WI38 (cell line): Measurements from ENCODE around the gene SLC17A9.

Experiments used
- H3K4me3 ChIP-seq: 2 replicates; pipeline ENCODE4 v1.5.1; 2011; ENCODE audit warnings: low read depth, mild to moderate bottlenecking, control low read depth, low read length
- CTCF ChIP-seq: IDR thresholded peaks from 2 replicates; pipeline ENCODE4 v1.5.1; 2012; ENCODE audit warnings: low read depth, mild to moderate bottlenecking, control low read depth, low read length

The SLC17A9 gene

DNA sequence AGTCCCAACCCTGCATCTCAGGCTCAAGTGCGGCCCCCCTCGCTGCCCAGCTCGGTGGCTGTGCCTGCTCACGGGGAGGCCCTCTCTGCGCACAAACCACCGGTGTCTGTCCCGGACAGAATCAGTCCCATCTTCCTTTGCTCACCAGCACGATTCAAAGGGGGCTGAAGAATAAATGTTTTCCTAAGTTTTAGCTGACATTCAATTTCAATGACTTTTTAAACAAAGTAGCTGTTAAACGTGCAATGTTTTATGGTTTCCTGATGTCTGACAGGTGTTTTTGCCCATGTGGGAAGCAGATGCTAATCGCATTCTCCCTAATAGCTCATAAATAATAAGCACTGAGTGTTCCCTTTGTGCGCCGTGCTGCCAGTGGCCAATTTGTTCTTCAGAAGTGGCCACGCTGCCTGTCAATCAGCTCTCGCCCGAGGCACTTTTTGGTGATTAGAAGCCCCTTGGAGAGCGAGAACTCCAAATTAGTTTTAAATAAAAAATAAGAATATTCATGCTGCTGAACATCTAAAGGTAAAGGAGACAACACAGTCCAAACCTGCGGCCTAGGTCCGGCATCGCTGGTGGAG, 28.0 kb downstream of the SLC17A9 start:
- H3K4me3 ChIP-seq: no peak overlapping the region
- no peak for TF ChIP-seq CTCF

DNA sequence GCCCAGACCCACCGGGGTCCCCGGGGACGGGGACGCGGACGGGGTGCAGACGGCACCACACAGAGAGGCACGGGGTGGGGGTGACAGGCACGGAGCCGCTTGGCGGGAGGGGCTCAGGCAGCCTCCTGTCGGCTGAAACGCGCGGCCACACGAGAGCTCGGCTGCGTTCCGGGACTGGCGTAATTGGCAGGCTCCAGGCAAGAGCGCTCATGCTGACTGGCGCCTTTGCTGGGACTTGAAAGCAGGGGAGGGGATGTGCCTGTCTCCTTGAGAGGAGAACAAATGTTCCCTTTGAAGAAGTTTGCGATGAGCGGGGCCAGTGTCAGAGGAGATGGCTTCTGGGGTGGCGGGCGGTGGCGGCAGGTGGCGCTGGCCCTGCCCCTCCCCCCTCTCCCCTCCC, 28.5 kb downstream of the SLC17A9 start:
- no peak for TF ChIP-seq CTCF
- no peak overlapping the region for H3K4me3 ChIP-seq

GRCh38 chr20:62982124-62983075, 29.9 kb downstream of the SLC17A9 start:
- H3K4me3 ChIP-seq: no peak overlapping the region
- no peak for TF ChIP-seq CTCF

DNA sequence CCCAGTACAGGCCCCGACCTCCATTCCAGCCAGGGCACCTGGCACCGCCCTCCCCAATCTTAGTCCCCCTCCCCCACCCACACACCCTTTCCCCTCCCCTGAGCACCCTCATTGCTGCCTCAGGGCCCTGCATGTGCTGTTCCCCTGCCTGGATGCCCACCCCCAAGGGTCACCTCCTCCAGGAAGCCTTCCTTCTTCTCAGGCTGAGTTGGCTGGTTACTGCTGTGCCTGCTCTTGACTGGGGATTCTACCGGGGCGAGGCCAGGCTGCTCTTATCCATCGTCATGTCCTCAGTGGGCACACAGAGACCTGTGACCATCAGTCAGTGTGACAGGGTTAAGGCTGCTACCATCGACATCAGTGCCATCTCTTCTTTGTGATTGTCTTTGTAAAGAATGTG, 30.7 kb downstream of the SLC17A9 start:
- TF ChIP-seq CTCF: no peak
- H3K4me3 ChIP-seq: no peak overlapping the region

GRCh38 chr20:62984666-62985443, 32.3 kb downstream of the SLC17A9 start:
- no peak overlapping the region for H3K4me3 ChIP-seq
- TF ChIP-seq CTCF: no peak

DNA sequence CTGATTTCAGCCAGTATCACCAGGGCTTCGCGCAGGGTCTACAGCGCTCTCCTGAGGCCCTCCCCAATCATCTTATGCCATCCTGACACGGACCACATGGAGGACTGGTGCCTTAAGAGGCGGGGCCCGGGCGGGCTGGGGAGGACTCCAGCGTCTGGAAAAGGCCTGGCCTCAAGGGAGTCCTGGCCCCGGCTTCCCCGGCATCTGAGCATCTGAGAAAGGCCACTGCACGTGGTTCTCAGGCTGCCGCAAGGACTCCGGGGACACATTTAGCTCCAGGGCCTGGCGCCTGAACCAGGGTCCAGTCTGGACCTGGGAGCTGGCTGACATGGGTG, 32.9 kb downstream of the SLC17A9 start:
- no peak for TF ChIP-seq CTCF

More for the DNA sequence above, 32.9 kb downstream of the SLC17A9 start:
- no peak overlapping the region for H3K4me3 ChIP-seq
